BLaER1 treated with 17β-estradiol and CSF1 and Interleukin-3, amounts not matched to agents 10 nM and 100 nM (cell line): ENCODE measurements around the gene MYO9B.

Experiments
- H3K27ac ChIP-seq, 11 experiments: shearing (Covaris generic); formaldehyde crosslinking; 2 replicates each; pipeline ENCODE4 v1.8.1; 2022
- H3K27me3 ChIP-seq, 11 experiments: shearing (Covaris generic); formaldehyde crosslinking; 2 replicates each; pipeline ENCODE4 v1.8.1; 2022
- H3K36me3 ChIP-seq, 11 experiments: shearing (Covaris generic); formaldehyde crosslinking; 2 replicates each; pipeline ENCODE4 v1.8.1; 2022
- H3K4me1 ChIP-seq, 10 experiments: shearing (Covaris generic); formaldehyde crosslinking; 2 replicates each; pipeline ENCODE4 v1.8.1; 2022
- H3K4me2 ChIP-seq, 11 experiments: shearing (Covaris generic); formaldehyde crosslinking; 2 replicates each; pipeline ENCODE4 v1.8.1; 2022
- H3K4me3 ChIP-seq, 10 experiments: shearing (Covaris generic); formaldehyde crosslinking; 2 replicates each; pipeline ENCODE4 v1.8.1; 2022
- H3K9ac ChIP-seq, 11 experiments: shearing (Covaris generic); formaldehyde crosslinking; 2 replicates each; pipeline ENCODE4 v1.8.1; 2022
- H3K9me3 ChIP-seq, 11 experiments: shearing (Covaris generic); formaldehyde crosslinking; replicated peaks in 1 of 11; 2 replicates each; pipeline ENCODE4 v1.8.1; 2022
- H4K20me1 ChIP-seq, 11 experiments: shearing (Covaris generic); formaldehyde crosslinking; 2 replicates each; pipeline ENCODE4 v1.8.1; 2022
- Cebpa-rat ChIP-seq, 11 experiments: shearing (Covaris generic); IDR thresholded peaks; 2 replicates each; pipeline ENCODE4 v1.8.1; 2022

Gene MYO9B

DNA sequence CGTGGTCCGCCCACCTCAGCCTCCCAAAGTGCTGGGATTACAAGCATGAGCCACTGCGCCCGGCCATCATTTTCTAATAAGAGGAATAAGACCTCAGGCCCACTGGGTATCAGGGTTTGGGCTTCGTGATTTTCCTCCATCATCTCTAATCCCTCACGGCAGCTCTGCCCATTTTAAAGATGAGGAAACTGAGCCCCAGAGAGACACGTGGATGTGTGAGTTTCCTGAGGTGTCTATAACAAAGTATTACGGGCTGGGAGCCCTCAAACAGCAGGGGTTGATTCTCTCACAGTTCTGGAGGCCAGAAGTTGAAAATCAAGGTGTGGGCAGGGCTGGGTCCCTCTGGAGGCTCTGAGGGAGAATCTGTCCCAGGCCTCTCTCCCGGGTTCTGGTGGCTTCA, 33.7 kb downstream of the MYO9B start:
- H3K4me1 ChIP-seq: peaks cover 89 to 100% (median 98%) of the 10 kb centered on the region in 10 experiments
- H3K4me3 ChIP-seq: peak overlapping the region in 4 of 10 experiments; percentile 39 to 46 (median 42); a peak in 8 of 20 replicates
- no peaks in the 10 kb centered on the region for H3K27me3 ChIP-seq
- peak overlapping the region; percentile 48 to 79 (median 69); a peak in 21 of 22 replicates for H3K9ac ChIP-seq
- H4K20me1 ChIP-seq: peaks cover 8 to 100% (median 97%) of the 10 kb centered on the region in 11 experiments; a peak in 21 of 22 replicates
- peak overlapping the region; percentile 45 to 85 (median 81) for H3K27ac ChIP-seq
- H3K4me2 ChIP-seq: peak overlapping the region; percentile 77 to 99 (median 92)
- TF ChIP-seq Cebpa-rat (IDR thresholded peaks at IDR 0.05): no peak
- no peaks in the 10 kb centered on the region for H3K9me3 ChIP-seq
- H3K36me3 ChIP-seq: peaks cover 57 to 83% (median 70%) of the 10 kb centered on the region in 11 experiments

DNA sequence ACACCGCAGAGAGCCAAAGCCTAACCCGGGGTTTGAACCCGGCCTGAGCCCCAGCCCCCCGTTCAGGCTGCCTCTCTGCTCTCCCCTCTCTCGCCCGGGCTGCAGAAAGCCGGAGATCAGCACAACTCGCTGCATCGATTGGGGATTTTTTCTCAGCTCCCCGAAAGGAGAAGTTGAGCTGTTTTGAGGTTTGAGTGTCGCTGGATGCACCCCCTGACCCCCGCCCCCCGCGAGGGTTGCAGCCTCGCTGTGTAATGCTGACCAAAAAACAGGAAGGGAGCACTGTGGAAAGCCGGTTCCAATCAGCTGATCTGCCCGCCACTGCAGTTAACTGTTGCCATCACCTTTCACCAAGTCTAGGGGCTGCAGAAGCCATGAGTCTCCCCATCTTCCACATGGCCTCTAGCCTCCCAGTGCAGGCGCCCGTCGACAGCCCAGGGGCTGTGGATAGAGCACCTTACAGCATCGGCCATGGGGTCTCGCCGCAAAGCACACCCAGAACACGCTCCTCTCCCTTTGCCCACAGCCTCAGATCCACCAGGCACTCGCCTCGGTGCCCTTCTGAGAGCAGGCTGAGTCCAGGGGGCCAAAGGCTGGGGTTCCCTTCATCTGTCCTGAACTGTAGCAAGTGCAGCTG, 34.5 kb downstream of the MYO9B start:
- Histone ChIP-seq H3K4me1 (peaks cover 87 to 100% (median 94%) of the 10 kb centered on the region in 10 experiments), H3K4me3 (peak overlapping the region in 7 of 10 experiments; percentile 2 to 51 (median 43); a peak in 12 of 20 replicates), H3K4me2 (peak overlapping the region; percentile 77 to 99 (median 92)), H3K27ac (peak overlapping the region; percentile 45 to 86 (median 81)), H3K9ac (peak overlapping the region; percentile 48 to 79 (median 69); a peak in 21 of 22 replicates), H3K36me3 (peaks cover 57 to 82% (median 70%) of the 10 kb centered on the region in 11 experiments), H3K9me3 (peaks cover 0 to 3% (median 0%) of the 10 kb centered on the region in 11 experiments; a peak in 1 of 22 replicates), H4K20me1 (peaks cover 3 to 100% (median 90%) of the 10 kb centered on the region in 11 experiments; a peak in 20 of 22 replicates), H3K27me3 (no peaks in the 10 kb centered on the region)
- peak in 4 of 11 experiments; percentile 14 to 62 (median 49); a peak in 5 of 22 replicates for TF ChIP-seq Cebpa-rat (IDR thresholded peaks at IDR 0.05)

DNA sequence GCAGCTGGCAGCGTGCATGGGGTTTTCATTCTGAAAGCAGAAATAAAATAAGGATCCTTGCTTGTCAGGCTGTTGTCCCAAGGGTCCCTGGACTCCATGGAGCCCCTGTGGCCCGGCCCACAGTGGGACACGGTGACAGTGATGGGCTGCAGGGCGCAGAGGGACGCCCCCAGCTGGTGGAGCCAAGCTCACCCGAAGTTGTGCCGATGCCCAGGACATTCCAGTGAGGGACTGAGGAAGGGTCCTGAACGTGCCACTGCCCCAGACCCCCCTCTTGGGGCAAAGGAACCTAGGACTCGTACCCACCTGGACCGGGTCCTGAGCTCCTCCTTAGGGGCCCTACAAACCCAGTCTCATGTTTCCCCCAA, 35.0 kb downstream of the MYO9B start:
- Histone ChIP-seq H3K9me3 (peaks cover 0 to 8% (median 0%) of the 10 kb centered on the region in 11 experiments; a peak in 6 of 22 replicates), H3K4me1 (peaks cover 82 to 100% (median 90%) of the 10 kb centered on the region in 10 experiments), H4K20me1 (peaks cover 0 to 99% (median 85%) of the 10 kb centered on the region in 11 experiments; a peak in 19 of 22 replicates), H3K27me3 (no peaks in the 10 kb centered on the region), H3K36me3 (peaks cover 57 to 81% (median 69%) of the 10 kb centered on the region in 11 experiments), H3K4me2 (peak overlapping the region; percentile 77 to 99 (median 92)), H3K4me3 (peak overlapping the region in 7 of 10 experiments; percentile 2 to 51 (median 43); a peak in 9 of 20 replicates), H3K27ac (peak overlapping the region; percentile 45 to 86 (median 81)), H3K9ac (peak overlapping the region; percentile 48 to 79 (median 69); a peak in 21 of 22 replicates)
- no peak for TF ChIP-seq Cebpa-rat (IDR thresholded peaks at IDR 0.05)

DNA sequence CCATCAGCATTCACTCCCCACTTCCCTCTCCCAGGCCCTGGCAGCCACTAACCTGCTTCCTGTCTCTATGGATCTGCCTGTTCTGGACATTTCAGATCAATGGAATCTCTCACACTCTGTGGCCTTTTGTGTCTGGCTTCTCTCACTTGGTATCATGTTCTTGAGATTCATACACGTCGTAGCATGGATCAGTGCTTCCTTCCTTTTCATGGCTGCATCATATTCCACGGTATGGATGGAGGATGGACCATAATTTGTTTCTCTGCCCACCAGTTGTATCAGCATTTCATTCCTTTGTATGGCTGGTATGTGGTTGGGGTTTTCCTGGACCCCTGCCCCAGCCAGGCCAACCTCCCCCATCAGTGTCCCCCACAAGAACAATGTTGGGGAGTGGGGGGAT, 36.2 kb downstream of the MYO9B start:
- no peak for TF ChIP-seq Cebpa-rat (IDR thresholded peaks at IDR 0.05)
- Histone ChIP-seq H3K4me1 (peaks cover 85 to 100% (median 90%) of the 10 kb centered on the region in 10 experiments), H3K9ac (peak overlapping the region in 4 of 11 experiments; percentile 19 to 72 (median 54); a peak in 5 of 22 replicates), H3K4me2 (peak overlapping the region in 10 of 11 experiments; percentile 60 to 99 (median 72); a peak in 15 of 22 replicates), H3K9me3 (peaks cover 0 to 17% (median 0%) of the 10 kb centered on the region in 11 experiments; a peak in 8 of 22 replicates), H3K27ac (peak overlapping the region in 7 of 11 experiments; percentile 41 to 65 (median 55); a peak in 11 of 22 replicates), H4K20me1 (peaks cover under 1 to 100% (median 85%) of the 10 kb centered on the region in 11 experiments; a peak in 21 of 22 replicates), H3K4me3 (no peak overlapping the region; a peak in 1 of 20 replicates), H3K36me3 (peaks cover 56 to 82% (median 71%) of the 10 kb centered on the region in 11 experiments), H3K27me3 (no peaks in the 10 kb centered on the region)

DNA sequence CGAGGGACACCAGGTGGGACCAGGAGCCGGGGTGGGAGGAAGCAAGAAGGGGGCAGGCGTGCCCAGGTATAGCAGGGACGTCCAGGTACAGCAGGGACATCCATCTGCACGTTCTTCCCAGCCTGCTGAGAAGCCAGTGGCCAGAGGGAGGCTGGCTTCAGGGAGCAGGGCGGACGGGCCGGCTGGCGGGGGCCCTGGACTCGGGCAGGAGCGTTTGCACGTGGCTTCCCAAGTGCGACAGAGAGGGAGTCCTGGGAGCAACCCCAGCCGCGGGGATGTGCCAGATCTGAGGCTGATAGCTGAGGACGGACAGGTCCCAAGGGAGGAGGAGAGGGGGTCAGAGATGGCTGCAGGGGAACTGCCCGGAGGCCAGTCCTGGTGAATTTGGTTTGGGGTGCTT, 36.7 kb downstream of the MYO9B start:
- Histone ChIP-seq H3K4me2 (peak overlapping the region; percentile 57 to 99 (median 71)), H3K36me3 (peaks cover 55 to 77% (median 67%) of the 10 kb centered on the region in 11 experiments), H3K27ac (peak overlapping the region; percentile 1 to 65 (median 47); a peak in 15 of 22 replicates), H3K9me3 (peaks cover 0 to 17% (median 0%) of the 10 kb centered on the region in 11 experiments; a peak in 8 of 22 replicates), H4K20me1 (peaks cover 5 to 100% (median 85%) of the 10 kb centered on the region in 11 experiments; a peak in 21 of 22 replicates), H3K4me3 (no peak overlapping the region; a peak in 1 of 20 replicates), H3K27me3 (no peaks in the 10 kb centered on the region), H3K4me1 (peaks cover 85 to 100% (median 90%) of the 10 kb centered on the region in 10 experiments), H3K9ac (peak overlapping the region; percentile 0 to 72 (median 45); a peak in 13 of 22 replicates)
- no peak for TF ChIP-seq Cebpa-rat (IDR thresholded peaks at IDR 0.05)

DNA sequence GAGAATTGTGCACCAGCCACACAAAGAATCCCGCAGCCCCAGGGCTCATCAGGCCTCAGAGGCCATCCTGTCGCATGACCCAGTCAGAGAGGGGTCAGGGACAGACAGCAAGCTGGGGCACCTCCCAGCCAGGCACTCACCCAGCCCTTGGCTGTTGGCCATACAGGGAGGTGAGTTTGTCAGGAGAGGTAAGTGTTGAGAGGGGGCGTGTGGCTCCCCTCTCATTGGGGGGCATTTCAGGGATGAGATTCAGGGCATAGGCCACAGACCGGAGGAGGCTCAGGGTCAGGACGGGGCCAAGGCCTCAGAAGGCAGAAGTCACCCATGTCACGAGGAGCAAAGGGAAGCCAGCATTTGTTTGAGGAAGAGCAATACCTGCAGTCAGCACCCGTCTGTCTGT, 37.1 kb downstream of the MYO9B start:
- Histone ChIP-seq H4K20me1 (peaks cover 8 to 100% (median 84%) of the 10 kb centered on the region in 11 experiments; a peak in 21 of 22 replicates), H3K9ac (peak overlapping the region; percentile 0 to 72 (median 45); a peak in 17 of 22 replicates), H3K4me2 (peak overlapping the region; percentile 57 to 99 (median 71)), H3K9me3 (peaks cover 0 to 17% (median 0%) of the 10 kb centered on the region in 11 experiments; a peak in 8 of 22 replicates), H3K4me3 (peak overlapping the region in 1 of 10 experiments; percentile 4; a peak in 1 of 20 replicates), H3K4me1 (peaks cover 85 to 100% (median 90%) of the 10 kb centered on the region in 10 experiments), H3K27me3 (no peaks in the 10 kb centered on the region), H3K36me3 (peaks cover 55 to 74% (median 63%) of the 10 kb centered on the region in 11 experiments), H3K27ac (peak overlapping the region; percentile 1 to 65 (median 47); a peak in 15 of 22 replicates)
- no peak for TF ChIP-seq Cebpa-rat (IDR thresholded peaks at IDR 0.05)

DNA sequence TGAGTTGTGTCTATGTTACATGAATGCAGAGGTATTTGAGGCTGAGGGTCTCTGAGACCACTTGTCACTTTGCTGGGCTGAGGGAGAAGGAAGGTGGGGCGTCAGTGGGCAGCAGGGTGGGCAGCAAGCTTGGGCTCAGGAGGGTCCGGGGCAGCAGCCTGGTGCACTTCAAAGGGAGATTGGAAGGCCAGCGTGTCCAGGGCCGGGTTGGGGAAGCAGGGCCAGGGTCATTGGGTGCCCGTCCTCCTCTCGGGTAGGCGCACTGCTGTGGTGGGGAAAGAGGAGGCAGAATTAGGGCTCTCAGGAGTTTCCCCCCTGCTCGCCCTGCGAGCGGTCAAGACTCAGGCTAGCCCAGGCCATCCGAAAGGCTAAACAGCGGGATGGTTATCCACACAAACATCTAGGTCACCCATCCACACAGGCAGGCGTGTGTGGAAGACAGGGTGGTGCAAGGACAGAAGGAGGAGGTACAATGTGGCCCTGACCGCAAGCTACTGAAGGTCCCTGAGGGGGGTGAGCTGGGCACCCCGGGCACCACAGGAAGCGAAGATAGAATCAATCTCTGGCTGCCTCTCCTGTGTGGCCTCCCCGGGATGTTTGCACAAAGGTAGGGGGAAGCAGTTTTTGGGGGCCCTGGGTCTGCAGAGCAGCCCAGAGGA, 37.7 kb downstream of the MYO9B start:
- Histone ChIP-seq H3K4me2 (peak overlapping the region; percentile 57 to 99 (median 71)), H3K36me3 (peaks cover 56 to 78% (median 63%) of the 10 kb centered on the region in 11 experiments), H3K27ac (peak overlapping the region in 10 of 11 experiments; percentile 1 to 65 (median 47); a peak in 19 of 22 replicates)

DNA sequence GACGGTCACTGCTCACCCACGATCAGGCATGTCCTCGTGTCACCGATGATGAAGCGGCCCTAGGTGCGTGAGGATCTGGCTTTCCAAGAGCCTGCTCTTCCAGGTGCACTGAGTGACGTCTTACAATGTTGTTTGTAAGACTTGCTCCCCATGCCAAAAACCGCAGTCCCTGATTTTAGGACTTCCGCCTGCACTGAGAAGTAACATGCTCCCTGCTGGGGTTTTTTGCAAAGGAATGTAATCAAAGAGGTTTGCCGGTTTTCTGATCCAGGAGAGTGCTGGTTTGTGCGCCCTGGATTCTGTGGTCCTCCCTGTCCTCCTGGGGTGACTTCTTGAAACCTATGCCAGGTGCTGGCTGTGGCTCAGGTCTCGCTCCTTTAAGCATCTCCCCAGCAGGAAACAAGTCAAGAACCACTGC, 38.8 kb downstream of the MYO9B start:
- Histone ChIP-seq H4K20me1 (peaks cover 20 to 100% (median 83%) of the 10 kb centered on the region in 11 experiments; a peak in 21 of 22 replicates), H3K4me2 (peak overlapping the region in 6 of 11 experiments; percentile 64 to 99 (median 96); a peak in 7 of 22 replicates), H3K9ac (no peak overlapping the region), H3K4me3 (no peak overlapping the region), H3K27ac (peak overlapping the region in 2 of 11 experiments; percentile 19 to 65; a peak in 1 of 22 replicates), H3K9me3 (peaks cover 0 to 17% (median 0%) of the 10 kb centered on the region in 11 experiments; a peak in 8 of 22 replicates), H3K27me3 (no peaks in the 10 kb centered on the region), H3K4me1 (peaks cover 71 to 97% (median 77%) of the 10 kb centered on the region in 10 experiments), H3K36me3 (peaks cover 62 to 84% (median 69%) of the 10 kb centered on the region in 11 experiments)
- TF ChIP-seq Cebpa-rat (IDR thresholded peaks at IDR 0.05): no peak

More for the DNA sequence above, 37.7 kb downstream of the MYO9B start:
- Histone ChIP-seq H3K9me3 (peaks cover 0 to 17% (median 0%) of the 10 kb centered on the region in 11 experiments; a peak in 8 of 22 replicates), H4K20me1 (peaks cover 12 to 100% (median 84%) of the 10 kb centered on the region in 11 experiments; a peak in 21 of 22 replicates), H3K4me1 (peaks cover 82 to 100% (median 89%) of the 10 kb centered on the region in 10 experiments), H3K27me3 (no peaks in the 10 kb centered on the region), H3K4me3 (0 out of 20 replicates have a peak overlapping the region, but pooled peaks of 1 of the 10 experiments have one; percentile 4), H3K9ac (peak overlapping the region in 10 of 11 experiments; percentile 19 to 72 (median 46); a peak in 14 of 22 replicates)
- TF ChIP-seq Cebpa-rat (IDR thresholded peaks at IDR 0.05): no peak
